Astrocyte of the cerebellum (primary cell): ENCODE measurements around the gene CDH20.

Experiments
- DNase-seq: peaks from one replicate; pipeline ENCODE4 v3.0.0-alpha.2; 2011; ENCODE audit warnings: low read depth
- H3K4me3 ChIP-seq: 2 replicates; pipeline ENCODE4 v1.5.1; 2011; ENCODE audit warnings: mild to moderate bottlenecking, low read depth, low read length, moderate library complexity
- in situ Hi-C: cut with HindIII; loops from 2 replicates; pipeline ENCODE4 v1.10.0; 2017; ENCODE audit warnings: low sequenced_read_pairs
- TF ChIP-seq, protein P1 (sequence below): IDR thresholded peaks from 2 replicates; pipeline ENCODE4 v1.5.1; 2012; ENCODE audit warnings: low read length, low read depth, moderate library complexity, mild to moderate bottlenecking; ENCODE audit errors: missing control alignments

The CDH20 gene

DNA sequence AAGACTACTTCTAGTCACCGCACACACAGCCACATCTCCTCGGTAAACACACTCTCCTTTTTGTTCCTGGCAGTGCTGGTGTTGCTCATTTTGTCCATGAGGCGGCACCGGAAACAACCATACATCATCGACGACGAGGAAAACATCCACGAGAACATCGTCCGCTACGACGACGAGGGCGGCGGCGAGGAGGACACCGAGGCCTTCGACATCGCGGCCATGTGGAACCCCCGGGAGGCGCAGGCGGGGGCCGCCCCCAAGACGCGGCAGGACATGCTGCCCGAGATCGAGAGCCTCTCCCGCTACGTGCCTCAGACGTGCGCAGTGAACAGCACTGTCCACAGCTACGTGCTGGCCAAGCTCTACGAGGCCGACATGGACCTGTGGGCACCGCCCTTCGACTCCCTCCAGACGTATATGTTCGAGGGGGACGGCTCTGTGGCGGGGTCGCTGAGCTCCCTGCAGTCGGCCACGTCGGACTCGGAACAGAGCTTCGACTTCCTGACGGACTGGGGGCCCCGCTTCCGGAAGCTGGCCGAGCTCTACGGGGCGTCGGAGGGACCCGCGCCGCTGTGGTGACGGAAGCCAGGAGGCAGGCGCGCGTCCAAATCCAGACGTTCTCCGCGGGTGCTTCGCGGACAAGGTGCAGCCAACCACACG is 221.0 kb downstream of the CDH20 start:
- TF ChIP-seq, protein P1, sequence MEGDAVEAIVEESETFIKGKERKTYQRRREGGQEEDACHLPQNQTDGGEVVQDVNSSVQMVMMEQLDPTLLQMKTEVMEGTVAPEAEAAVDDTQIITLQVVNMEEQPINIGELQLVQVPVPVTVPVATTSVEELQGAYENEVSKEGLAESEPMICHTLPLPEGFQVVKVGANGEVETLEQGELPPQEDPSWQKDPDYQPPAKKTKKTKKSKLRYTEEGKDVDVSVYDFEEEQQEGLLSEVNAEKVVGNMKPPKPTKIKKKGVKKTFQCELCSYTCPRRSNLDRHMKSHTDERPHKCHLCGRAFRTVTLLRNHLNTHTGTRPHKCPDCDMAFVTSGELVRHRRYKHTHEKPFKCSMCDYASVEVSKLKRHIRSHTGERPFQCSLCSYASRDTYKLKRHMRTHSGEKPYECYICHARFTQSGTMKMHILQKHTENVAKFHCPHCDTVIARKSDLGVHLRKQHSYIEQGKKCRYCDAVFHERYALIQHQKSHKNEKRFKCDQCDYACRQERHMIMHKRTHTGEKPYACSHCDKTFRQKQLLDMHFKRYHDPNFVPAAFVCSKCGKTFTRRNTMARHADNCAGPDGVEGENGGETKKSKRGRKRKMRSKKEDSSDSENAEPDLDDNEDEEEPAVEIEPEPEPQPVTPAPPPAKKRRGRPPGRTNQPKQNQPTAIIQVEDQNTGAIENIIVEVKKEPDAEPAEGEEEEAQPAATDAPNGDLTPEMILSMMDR, result no peak
- in situ Hi-C loops, result no loop called here
- no peak overlapping the region for H3K4me3 ChIP-seq

DNA sequence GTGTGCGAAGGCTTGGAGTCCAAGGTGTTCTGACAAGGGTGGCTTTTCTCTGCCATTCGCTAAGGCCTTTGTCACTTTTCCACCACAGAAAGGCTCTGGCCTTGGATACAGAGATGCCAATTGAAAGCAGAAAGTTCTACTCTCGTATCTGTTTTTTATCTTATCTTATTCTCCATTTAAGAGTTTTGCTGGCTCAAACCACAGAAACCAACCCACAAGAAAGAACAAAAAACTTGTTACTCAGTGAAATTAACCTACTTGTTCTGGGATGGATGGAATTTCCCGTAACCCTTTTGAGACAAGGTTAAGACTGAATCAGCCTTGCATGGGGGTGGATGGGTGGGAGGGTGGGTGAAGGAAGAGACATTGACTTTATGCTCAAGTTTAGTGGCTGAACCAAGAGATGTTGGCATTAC is 221.7 kb downstream of the CDH20 start:
- TF ChIP-seq, protein P1, result no peak
- in situ Hi-C loops, result no loop called here
- no peak overlapping the region for H3K4me3 ChIP-seq
- DNase-seq, result no peak

More for the DNA sequence above, 221.0 kb downstream of the CDH20 start:
- DNase-seq, result no peak

DNA sequence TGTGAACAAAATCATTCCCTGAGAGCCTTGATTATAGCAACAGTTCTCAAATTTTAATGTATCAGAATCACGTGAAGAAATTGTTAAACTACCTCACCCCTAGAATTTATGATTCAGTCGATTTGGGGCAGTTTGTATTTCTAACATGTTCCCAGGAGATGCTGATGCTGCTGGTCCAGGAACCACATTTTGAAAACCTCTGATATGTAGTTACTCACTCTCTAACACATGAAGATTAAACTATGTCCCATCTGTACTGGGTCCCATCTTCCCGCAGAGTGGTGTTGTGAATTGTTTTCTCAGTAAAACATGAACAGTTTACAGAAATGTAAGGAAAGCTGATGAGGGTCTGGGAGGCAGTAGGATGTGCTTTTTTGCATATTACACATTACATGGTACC is 223.1 kb downstream of the CDH20 start:
- in situ Hi-C loops, result no loop called here
- DNase-seq, result no peak
- H3K4me3 ChIP-seq, result no peak overlapping the region
- TF ChIP-seq, protein P1, result no peak

DNA sequence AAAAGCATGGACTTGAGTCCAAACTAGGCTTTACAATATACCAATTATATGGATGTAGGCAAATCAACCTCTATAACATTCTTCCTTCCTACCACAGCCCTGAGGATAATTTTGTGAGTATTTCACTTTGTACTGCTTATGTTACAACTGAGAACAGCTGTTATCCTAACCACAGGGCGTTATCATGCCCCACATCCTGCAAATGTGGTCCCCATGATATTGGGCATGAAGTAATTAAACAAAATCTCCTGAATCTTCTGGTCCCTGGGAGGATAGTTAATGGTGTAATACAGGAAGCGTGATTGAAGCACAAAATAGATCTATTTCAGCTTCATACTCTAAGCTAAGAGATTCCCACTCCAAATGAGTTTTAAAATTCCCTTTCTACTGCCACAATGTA is 223.6 kb downstream of the CDH20 start:
- no peak for DNase-seq
- in situ Hi-C loops, result no loop called here
- H3K4me3 ChIP-seq, result no peak overlapping the region
- TF ChIP-seq, protein P1, result no peak

DNA sequence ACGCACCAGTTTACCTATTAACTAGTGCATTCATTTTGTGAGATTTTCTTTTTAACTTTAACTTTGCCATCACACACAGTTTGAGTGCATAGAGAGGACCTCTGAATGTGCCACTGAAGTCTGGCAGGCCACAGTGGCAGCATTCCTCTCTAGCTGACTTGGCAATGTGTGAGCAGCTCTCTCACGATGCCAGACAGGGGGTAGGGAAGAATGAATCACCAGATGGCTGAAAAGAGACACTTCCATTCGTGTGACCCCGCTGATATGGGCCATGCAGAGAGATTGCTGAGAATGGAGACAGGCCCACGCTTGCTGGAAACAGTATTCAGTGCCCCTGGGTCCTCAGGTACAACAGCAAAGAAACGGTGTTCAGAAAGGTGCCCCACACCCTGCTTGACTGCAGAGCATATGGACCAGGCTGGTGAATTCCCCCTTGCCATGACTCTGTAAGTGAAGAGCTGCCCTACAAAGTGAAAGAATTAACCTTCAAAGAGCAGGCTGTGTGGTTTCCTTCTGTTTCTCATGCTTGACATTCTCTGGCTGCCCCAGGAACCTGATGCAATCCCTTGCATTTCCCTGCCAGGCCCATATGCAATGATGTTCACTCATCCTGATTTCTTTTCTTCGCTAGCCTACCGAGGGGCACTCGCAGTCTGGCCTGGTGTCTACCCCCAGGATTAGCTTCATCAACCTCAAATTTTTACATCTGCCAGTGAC is 236.1 kb downstream of the CDH20 start:
- TF ChIP-seq, protein P1, result no peak
- in situ Hi-C loops, result no loop called here
- H3K4me3 ChIP-seq, result no peak overlapping the region
- peak; percentile 64 for DNase-seq

DNA sequence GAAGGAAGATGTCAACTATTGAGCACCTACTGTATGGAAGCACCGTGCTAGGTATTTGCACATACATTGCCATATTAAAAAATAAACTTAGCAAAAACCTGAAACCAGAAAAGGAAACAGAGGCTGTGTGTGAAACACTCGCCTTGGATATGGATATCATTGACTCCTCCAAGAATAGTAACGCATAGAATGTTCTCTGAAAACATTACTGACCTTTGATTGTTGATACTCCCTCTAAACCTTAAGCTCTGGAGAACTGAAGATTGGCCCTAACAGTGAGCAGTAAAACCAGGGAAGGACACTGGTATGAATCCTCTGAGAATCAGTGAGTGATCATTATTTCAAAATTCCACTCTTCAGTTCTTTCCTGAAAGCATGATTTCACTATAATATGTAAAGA is 236.8 kb downstream of the CDH20 start:
- DNase-seq, result no peak
- in situ Hi-C loops, result no loop called here
- no peak overlapping the region for H3K4me3 ChIP-seq
- TF ChIP-seq, protein P1, result no peak
